ENCODE results near the gene FPR2.
A peak's percentile ranks its signal among the peaks of the same experiment; 100 is the strongest.
"Not testable (repeated sequence)": the region's sequence is repeated elsewhere in the genome, so short reads cannot be mapped to it uniquely, and the experiment has no call there.

Gene FPR2

GRCh38 chr19:51760697-51761356 lies at the start of gene FPR2:
TSS of gene FPR2 (plus strand) at chr19:51761180. CDS start at chr19:51768659, 7,479 bp downstream.
- DNase-seq (ENCODE audit: low read depth): no peak

DNA sequence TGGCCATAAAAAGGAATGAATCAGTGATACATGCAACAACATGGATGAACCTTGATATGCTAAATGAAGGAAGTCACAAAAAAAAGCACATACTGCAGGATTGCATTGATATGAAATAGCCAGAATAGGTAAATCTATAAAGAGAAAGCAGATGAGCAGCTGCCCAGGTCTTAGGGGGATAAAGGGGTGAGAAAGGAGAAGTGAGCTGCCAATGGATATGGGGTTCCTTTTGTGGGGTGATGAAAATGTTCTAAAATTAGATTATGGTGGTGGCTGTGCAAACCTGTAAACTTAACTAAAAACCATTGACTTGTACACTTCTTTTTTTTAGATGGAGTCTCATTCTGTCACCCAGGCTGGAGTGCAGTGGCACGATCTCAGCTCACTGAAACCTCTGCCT lies 49.3 kb upstream of the FPR2 start:
- no peak for DNase-seq (ENCODE audit: low read depth)

- no peak for DNase-seq (ENCODE audit: low read depth)
These were observed 48.4 kb upstream of the FPR2 start for GRCh38 chr19:51712461-51713081.

GRCh38 chr19:51713319-51714285 lies 47.4 kb upstream of the FPR2 start:
- no peak for DNase-seq (ENCODE audit: low read depth)

DNA sequence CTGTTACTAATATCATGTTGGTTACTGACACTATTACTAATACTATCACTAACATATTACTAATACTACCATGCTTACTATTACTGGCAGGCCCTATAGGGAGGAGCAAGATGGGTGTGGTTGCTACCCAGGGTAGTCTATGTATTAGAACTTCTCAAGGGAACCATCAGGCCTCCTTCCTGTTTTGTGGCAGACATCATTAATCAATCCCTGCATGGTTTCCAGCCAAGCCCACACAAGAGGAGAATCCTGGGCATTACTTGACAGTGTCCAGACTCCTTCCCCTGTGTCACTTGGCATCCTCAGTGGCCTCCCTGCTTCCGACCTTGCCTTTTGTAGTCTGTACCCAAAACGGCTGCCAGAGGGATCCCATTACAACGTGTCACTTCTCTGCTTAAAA lies 46.1 kb upstream of the FPR2 start:
- no peak for DNase-seq (ENCODE audit: low read depth)

GRCh38 chr19:51715850-51716249 lies 45.1 kb upstream of the FPR2 start:
- DNase-seq (ENCODE audit: low read depth): no peak

DNA sequence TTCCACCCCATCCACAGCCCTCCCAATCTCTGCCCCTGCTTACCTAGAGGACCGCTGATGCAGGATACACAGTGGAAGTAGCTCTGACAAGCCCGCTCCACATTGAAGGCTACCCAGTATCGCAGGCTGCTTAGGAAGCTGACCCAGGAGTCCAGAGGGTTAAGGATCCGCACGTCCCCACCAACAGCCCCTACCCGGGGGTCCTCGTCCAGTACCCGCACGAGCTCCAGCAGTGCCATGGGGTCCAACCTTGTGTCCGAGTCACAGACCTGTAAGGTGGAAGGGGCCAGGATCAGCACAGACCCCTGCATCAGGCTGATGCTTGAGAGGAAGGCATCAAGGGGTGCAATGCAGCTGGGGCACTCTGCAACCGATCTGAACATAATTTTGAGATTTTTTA lies 44.1 kb upstream of the FPR2 start:
- no peak for DNase-seq (ENCODE audit: low read depth)

GRCh38 chr19:51719251-51719988 lies 41.6 kb upstream of the FPR2 start:
- no peak for DNase-seq (ENCODE audit: low read depth)

GRCh38 chr19:51721905-51722304 lies 39.1 kb upstream of the FPR2 start:
- DNase-seq (ENCODE audit: low read depth): no peak

DNA sequence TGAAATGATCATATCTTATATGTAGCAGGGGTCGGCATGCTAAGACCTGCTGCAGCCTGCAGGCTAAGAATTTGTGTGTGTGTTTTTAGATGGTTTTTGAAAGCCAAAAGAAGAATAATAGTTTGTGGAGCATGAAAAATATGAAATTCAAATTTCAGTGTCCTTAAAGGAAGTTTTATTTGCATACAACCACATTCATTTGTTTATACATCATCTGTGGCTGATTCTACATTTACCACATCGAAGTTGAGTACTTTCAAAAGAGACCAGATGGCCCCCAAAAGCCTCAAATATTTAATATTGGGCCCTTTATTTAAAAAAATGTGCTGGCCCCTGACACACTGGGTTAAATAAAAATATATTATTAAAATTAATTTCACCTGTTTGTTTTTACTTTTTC lies 38.5 kb upstream of the FPR2 start:
- no peak for DNase-seq (ENCODE audit: low read depth)

DNA sequence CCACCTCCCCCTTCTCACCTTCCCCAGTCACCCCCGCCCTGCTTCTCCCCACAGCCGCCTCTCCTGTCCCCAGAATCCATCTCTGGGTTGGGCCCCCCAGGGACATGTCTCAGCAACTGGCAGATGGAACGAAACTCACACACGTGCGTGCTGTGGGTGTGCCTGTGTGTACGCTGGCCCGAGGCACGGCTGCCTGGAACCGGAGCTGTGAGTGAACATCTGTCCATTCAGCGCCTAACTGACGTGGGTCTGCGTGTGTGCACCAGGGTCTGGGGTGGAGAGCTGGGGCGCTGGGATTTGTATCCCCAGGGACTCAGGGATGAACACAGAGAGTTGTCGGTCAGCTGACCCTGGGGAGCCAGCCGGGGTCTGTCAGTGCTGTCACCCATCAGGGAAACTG lies 36.4 kb upstream of the FPR2 start:
- DNase-seq (ENCODE audit: low read depth): no peak

- DNase-seq (ENCODE audit: low read depth): peak; percentile 83
These were observed 34.9 kb upstream of the FPR2 start for GRCh38 chr19:51726049-51726448.

DNA sequence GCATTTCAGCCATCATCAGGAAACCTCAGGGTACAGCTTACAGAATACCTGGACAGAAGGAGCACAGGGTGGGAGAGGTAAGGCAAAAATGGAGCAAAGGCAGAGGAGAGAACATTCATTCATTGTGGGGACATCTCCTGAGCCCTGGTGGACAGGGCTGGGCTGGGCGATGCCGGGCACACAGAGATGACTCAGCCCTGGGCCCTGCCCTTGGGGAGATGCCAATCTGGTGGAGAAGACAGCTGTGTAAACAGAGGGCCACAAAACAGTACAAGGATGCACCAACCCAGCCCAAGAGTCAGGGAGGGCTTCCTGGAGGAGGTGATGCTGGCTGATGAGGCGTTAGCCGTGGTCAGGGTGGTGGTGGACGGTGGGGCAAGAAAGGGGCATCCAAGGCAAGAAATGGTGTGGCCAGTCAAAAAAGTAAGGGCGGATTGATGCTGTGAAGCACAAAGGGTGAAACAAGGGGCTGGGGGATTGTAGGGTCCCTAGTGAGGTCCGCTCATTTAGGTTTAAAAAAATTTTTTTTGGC lies 33.6 kb upstream of the FPR2 start:
- DNase-seq (ENCODE audit: low read depth): peak; percentile 71

- no peak for DNase-seq (ENCODE audit: low read depth)
These were observed 31.2 kb upstream of the FPR2 start for GRCh38 chr19:51729781-51730180.

GRCh38 chr19:51733742-51734522 lies 27.0 kb upstream of the FPR2 start:
- DNase-seq (ENCODE audit: low read depth): no peak

DNA sequence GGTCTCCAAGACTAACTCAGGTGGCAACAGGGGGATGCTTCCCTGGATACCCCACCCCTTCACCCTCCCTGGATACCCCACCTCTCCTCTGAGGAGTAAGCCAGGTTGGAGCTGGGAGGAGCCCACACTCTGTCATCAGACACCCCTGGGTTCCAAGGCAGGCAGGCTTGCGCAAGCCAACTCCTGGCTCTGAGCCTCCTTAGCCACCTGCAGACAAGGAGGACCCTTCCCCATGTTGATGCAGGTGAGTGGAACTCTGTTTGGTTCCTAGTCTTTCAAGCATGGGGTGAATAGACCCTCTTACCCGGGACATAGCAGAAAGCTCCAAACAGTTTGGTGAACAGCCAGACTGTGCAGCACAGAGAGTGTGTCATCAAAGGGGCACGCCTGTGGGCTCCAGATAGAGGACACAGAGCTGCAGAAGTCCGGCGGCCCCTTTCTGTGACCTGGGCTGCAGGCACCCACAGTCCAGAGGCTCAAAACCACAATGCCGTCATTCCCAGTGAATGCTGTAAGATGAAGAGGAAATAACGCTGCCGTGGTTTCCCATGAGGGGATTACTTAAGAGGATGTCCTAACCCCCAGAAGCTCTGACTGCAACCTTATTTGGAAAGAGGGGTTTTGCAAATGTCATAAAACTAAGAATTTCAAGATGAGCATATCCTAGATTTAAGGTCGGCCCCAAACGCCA lies 25.1 kb upstream of the FPR2 start:
- DNase-seq (ENCODE audit: low read depth): peak; percentile 73

- DNase-seq (ENCODE audit: low read depth): no peak
These were observed 23.6 kb upstream of the FPR2 start for GRCh38 chr19:51737389-51737788.

DNA sequence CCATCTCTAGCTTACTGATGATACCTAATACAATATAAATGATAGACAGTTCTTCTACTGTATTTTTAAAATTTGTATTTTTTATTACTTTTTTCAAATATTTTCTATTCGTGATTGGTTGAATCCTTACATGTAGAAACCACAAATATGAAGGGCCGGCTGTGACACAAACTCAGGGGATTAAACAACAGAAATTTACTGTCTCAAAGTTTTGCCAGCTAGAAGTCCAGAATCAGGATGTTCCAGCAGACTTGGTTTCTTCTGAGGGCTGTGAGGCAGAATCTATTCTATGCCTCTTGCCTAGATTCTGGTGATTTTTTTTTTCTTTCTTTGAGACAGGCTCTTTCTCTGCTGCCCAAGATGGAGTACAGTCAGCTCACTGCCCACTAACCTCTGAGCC lies 23.1 kb upstream of the FPR2 start:
- DNase-seq (ENCODE audit: low read depth): no peak

GRCh38 chr19:51738523-51738922 lies 22.5 kb upstream of the FPR2 start:
- DNase-seq (ENCODE audit: low read depth): not testable (repeated sequence)

DNA sequence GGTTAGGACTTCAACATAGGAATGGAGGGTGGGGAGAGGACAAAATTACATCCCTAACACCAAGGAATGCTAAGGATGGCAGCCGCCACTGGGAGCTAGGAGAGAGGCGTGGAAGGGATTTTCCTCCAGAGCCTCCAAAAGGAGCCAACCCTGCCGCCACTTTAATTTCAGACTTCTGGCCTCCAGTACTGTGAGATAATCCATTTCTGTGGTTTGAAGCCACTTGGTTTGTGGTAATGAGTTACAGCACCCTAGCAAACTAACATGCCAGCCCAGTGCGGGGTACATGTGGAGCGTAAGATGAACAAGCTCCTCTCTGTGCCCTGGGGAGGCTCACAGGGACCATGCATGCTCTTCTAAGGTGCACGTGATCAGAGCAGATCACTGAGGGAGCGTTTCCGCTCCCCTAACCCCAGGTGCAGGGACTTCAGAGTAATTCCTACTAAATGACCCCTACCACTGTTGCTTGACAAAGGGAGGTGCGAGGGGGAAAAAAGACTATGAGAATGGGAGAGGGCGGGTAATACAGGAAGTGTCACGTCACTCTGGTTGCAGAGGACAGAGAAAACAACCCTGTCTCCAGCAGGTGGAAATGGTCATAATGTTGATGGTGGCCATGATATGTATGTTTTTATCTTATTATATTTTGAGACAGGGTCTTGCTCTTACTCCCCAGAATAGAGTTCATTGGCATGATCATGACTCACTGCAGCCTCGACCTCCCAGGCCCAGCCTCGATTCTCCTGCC lies 21.3 kb upstream of the FPR2 start:
- DNase-seq (ENCODE audit: low read depth): no peak
